Stimulated activated CD4-positive, alpha-beta T cell treated with anti-CD3 and anti-CD28 coated beads, Interleukin-12 subunit alpha, Interleukin-12 subunit beta, amount 100 ng/mL, for 4 hours (primary cell): Measurements from ENCODE around the gene PNMA5.

Experiments
- DNase-seq: peaks from one replicate; pipeline ENCODE4 v3.0.0-alpha.2; 2020

The PNMA5 gene

GRCh38 chrX:152958524-152959465, 35.1 kb downstream of the PNMA5 start:
- DNase-seq = peak; percentile 85

GRCh38 chrX:152958047-152958446, 35.9 kb downstream of the PNMA5 start:
- no peak for DNase-seq

DNA sequence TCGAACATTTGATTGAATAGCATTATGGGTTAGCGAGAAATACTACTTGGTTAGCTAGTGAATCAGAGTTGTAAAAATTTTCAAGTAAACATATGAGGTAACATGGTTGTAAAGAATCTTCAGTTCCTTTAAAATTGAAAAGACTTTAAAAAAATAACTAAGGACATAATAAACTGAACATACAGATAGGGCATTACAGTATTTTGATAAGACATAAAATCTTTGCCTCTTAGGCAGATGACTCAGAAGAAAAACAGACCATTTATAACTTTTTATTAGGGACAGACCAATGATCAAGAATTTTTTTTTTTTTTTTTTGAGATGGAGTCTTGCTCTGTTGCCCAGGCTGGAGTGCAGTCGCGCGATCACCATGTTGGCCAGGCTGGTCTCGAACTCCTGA, 43.1 kb downstream of the PNMA5 start:
- DNase-seq = no peak

- no peak for DNase-seq
These were observed 44.8 kb downstream of the PNMA5 start for GRCh38 chrX:152949114-152949513.

GRCh38 chrX:152946681-152947080, 47.2 kb downstream of the PNMA5 start:
- DNase-seq = no peak

DNA sequence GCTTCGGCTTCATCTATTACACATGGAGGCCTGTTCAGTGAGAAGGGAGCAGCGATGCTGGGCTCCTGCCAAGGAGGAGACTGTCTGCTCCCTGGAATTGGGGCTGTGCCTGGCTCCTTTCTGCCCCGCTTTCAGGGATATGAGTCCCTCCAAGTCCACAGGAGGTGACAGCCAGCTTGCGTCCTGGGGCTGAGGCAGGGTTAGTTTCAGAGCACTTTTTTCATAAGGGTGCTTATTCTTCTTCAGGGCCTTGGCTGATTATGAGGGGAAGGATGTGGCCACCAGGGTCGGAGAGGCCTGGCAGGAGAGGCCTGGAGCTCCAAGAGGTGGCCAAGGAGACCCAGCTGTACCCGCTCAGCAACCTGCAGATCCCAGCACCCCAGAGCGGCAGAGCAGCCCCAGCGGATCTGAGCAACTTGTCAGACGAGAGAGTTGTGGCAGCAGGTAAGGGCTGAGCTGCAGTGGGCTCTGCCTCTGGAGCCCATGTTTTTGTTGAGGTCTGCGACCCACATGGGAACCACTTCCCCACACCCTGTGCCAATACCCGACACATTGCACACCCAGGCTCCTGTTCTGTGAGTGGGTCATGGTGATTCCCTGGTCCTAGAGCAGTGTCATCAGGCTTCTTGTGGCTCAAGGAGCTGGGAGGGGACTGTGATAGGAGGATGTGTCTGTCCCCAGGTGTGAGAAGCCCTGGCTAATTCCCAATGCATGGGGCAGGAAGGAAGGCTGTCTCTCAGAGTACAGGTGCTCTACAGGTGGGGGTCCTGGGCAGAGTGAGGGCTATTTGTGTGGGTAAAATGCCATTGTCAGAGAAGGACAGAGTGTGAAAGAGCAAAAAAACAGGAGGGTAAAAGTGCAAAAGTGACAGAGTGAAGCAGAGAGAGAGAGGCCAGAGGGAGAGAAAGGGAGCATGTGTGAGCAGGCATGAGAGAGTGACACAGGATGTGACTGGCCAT, 48.6 kb downstream of the PNMA5 start:
- no peak for DNase-seq

- DNase-seq = no peak
These were observed 50.1 kb downstream of the PNMA5 start for GRCh38 chrX:152943826-152944225.

DNA sequence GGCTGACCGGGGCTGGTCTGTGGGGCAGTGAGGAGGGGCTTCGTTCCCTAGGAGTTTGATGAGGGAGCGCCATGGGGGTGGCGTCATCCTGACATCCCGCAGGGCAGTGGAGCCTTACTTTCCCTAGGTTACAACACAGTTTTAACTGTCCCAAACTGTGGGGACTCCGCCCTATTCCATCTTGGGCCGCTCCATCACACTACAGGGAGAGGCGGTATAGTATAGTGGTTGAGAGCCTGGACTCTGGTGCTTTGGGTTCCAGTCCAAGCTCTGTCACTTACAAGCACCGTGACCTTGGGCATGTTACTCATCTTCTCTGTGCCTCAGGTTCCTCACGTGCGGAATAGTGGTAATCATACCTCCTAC, 51.9 kb downstream of the PNMA5 start:
- DNase-seq = no peak

DNA sequence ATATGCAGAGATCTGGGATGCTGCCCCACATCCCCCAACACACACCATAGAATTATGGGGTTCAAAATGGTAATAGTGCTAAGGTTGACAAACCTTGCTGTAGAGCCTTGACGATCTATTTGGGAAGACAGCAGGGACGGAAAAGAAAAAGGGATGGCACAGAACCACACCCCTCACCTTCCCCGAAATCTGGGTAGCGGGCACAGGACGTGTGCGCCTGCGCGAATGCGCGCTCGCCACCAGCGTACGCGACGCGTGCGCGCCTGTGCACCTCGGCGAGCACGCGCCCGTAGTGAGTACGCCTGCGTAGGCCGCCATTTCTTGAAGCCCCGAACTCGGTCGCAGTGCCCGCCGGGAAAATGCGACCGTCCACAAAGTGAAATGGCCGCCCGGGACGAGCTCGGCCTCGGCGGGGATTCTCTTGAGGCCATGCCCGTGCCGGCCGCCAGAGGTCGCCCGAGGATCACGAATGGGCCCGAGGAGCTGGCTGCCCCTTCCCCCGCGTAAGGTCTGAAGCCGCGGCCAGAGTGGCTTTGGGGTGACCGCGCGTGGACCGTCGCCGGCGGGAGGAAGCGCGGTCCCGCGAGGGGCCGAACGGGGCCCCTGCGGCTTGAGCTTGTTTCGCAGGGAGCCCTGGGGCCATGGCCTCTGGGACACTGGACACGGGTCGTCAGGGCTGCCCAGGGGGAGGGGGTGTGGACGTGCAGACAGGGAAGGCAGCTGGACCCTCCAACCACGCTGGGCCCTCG, 52.4 kb downstream of the PNMA5 start:
- DNase-seq = peak; percentile 82
